ENCODE data around the gene C11orf86.

GRCh38 chr11:66970807-66971442, 4.2 kb upstream of the C11orf86 start:
- TF ChIP-seq CTCF (IDR thresholded peaks at IDR 0.05) (no peak), POLR2A (IDR thresholded peaks at IDR 0.05) (no peak)

All from thyroid gland (tissue), 4 donors.